HepG2 (cell line): ENCODE results near the gene TF. TPM values are rescaled to one million over a fixed set of nuclear protein-coding genes. Genes with fewer than 3 reads are reported as not detected.

Source experiments
- FOXA1 ChIP-seq, 2 experiments: fragments of 450-650 bp in 1 of 2; sonication (generic) in 1 of 2; formaldehyde crosslinking in 1 of 2; IDR thresholded peaks; 2 replicates each; pipeline versions ENCODE4 v1.4.0 to v1.6.1; 2016 to 2020; ENCODE audit warnings: missing genetic modification reagents in 1 of 2
- HOXA9 ChIP-seq: sonication (generic); formaldehyde crosslinking; IDR thresholded peaks from 2 replicates; pipeline ENCODE4 v1.8.1; 2022; ENCODE audit warnings: missing genetic modification reagents, mild to moderate bottlenecking, moderate library complexity, borderline replicate concordance
- ONECUT2 ChIP-seq: sonication (generic); formaldehyde crosslinking; IDR thresholded peaks from 2 replicates; pipeline ENCODE4 v1.4.0; 2020; ENCODE audit warnings: missing genetic modification reagents
- PREB ChIP-seq: sonication (generic); formaldehyde crosslinking; IDR thresholded peaks from 2 replicates; pipeline ENCODE4 v1.4.0; 2020; ENCODE audit warnings: missing genetic modification reagents
- SIN3A ChIP-seq: IDR thresholded peaks from 2 replicates; pipeline ENCODE4 v1.6.1; 2011; ENCODE audit warnings: low read depth, mild to moderate bottlenecking, control low read depth, low read length, borderline replicate concordance
- SP2 ChIP-seq: sonication (generic); formaldehyde crosslinking; IDR thresholded peaks from 2 replicates; pipeline ENCODE4 v1.5.1; 2020; ENCODE audit warnings: mild to moderate bottlenecking, missing genetic modification reagents
- SSRP1 ChIP-seq: IDR thresholded peaks from 2 replicates; pipeline ENCODE4 v1.6.1; 2016; ENCODE audit warnings: control low read depth
- ZFP91 ChIP-seq: sonication (generic); formaldehyde crosslinking; IDR thresholded peaks from 2 replicates; pipeline ENCODE4 v1.9.0; 2022; ENCODE audit warnings: missing genetic modification reagents, mild to moderate bottlenecking, borderline replicate concordance
- ZNF230 ChIP-seq: sonication (generic); formaldehyde crosslinking; IDR thresholded peaks from 2 replicates; pipeline ENCODE4 v1.4.0; 2020; ENCODE audit warnings: mild to moderate bottlenecking, missing genetic modification reagents
- ZNF382 ChIP-seq: sonication (generic); formaldehyde crosslinking; IDR thresholded peaks from 2 replicates; pipeline ENCODE4 v1.5.0; 2020; ENCODE audit warnings: missing genetic modification reagents, mild to moderate bottlenecking, borderline replicate concordance
- ZNF431 ChIP-seq: sonication (generic); formaldehyde crosslinking; IDR thresholded peaks from 2 replicates; pipeline ENCODE4 v1.9.0; 2022; ENCODE audit warnings: missing genetic modification reagents, low read depth, mild to moderate bottlenecking, borderline replicate concordance
- ZNF549 ChIP-seq: sonication (generic); formaldehyde crosslinking; IDR thresholded peaks from 2 replicates; pipeline ENCODE4 v1.5.0; 2020; ENCODE audit warnings: missing genetic modification reagents
- polyA plus RNA-seq, 8 experiments: library from polyadenylated mRNA; depleted of rRNA in 3 of 8; stranded (reverse) in 7 of 8; unstranded in 1 of 8; fragments of >200 nt; fragmentation: Illumina TruSeq in 4 of 8; extraction: Trizol in 4 of 8; gene quantifications; 2 replicates each; pipeline versions ENCODE4 v1.2.1 to v1.2.3, GENCODE V29; 2011 to 2016; ENCODE audit warnings: low read depth in 4 of 8, missing spikeins in 1 of 8, mixed read lengths in 1 of 8; ENCODE audit not compliant: insufficient read depth in 1 of 8
- total RNA-seq, 5 experiments: library from RNA; depleted of rRNA; stranded (reverse); fragments of >200 nt; fragmentation: Illumina TruSeq; extraction: Trizol; gene quantifications; 2 replicates each; pipeline ENCODE4 v1.2.3, GENCODE V29; 2016; ENCODE audit warnings: low read depth in 1 of 5
- TF ChIP-seq, protein P1 (sequence below): sonication (generic); formaldehyde crosslinking; IDR thresholded peaks from 2 replicates; pipeline ENCODE4 v1.9.0; 2021; ENCODE audit warnings: mild to moderate bottlenecking, missing genetic modification reagents

TF gene
- total and polyA plus RNA-seq, 2 of the 13 experiments (the other 11 are each of a cell fraction or from before 2014, with no cell fraction given), result 10,074 to 11,821 TPM

DNA sequence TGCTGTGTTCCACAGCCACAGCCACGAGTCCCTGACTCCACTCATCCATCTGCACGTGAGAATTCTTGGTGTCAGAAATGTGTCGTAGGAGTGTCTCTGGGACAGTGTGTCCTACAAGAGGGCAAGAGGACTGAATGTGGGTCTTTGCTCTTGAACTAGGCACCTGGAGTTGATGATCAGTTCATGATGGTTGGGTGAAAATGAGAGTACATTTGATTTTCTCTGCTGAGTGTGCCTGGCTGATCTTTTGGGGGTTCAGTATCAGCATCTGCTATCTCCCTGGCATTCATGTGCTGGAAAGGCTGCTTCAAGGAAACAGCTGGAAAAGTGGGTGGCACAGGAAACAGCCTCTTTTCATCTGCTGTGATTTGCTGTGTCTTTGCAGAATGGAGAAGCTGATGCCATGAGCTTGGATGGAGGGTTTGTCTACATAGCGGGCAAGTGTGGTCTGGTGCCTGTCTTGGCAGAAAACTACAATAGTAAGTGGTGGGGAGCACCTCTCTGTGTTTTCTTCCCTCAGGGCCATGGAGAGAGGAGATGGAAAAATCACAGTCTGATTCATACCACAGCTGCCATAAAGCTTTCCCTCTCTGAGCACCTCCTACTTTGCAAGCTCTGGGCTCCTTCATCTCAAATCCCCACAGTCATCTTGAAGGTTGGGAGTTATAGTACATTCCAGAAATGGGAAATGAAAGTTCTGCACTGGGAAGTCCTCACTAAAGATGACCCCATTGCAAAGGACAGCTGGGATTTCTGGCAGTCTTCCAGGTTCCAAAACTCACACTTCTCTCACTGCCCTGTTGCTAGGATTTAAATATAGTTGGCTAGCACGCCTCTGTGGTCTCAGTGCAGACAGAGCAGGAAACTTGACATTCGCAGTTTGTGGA is 17.8 kb downstream of the TF start (continued):
- TF ChIP-seq FOXA1 (IDR thresholded peaks at IDR 0.05) (no peak), FOXA1 (CRISPR knock-in tag; IDR thresholded peaks at IDR 0.05) (no peak), ZNF382 (CRISPR knock-in tag) (no peak), ZNF431 (CRISPR knock-in tag) (no peak), PREB (CRISPR knock-in tag) (no peak), ZNF549 (CRISPR knock-in tag) (no peak), HOXA9 (CRISPR knock-in tag) (no peak), SIN3A (no peak), SSRP1 (no peak), SP2 (CRISPR knock-in tag) (no peak), ZFP91 (CRISPR knock-in tag) (0 out of 2 replicates have a peak, but pooled peaks have one; percentile 15), ONECUT2 (CRISPR knock-in tag) (no peak), ZNF230 (CRISPR knock-in tag) (no peak)
- TF ChIP-seq, protein P1, sequence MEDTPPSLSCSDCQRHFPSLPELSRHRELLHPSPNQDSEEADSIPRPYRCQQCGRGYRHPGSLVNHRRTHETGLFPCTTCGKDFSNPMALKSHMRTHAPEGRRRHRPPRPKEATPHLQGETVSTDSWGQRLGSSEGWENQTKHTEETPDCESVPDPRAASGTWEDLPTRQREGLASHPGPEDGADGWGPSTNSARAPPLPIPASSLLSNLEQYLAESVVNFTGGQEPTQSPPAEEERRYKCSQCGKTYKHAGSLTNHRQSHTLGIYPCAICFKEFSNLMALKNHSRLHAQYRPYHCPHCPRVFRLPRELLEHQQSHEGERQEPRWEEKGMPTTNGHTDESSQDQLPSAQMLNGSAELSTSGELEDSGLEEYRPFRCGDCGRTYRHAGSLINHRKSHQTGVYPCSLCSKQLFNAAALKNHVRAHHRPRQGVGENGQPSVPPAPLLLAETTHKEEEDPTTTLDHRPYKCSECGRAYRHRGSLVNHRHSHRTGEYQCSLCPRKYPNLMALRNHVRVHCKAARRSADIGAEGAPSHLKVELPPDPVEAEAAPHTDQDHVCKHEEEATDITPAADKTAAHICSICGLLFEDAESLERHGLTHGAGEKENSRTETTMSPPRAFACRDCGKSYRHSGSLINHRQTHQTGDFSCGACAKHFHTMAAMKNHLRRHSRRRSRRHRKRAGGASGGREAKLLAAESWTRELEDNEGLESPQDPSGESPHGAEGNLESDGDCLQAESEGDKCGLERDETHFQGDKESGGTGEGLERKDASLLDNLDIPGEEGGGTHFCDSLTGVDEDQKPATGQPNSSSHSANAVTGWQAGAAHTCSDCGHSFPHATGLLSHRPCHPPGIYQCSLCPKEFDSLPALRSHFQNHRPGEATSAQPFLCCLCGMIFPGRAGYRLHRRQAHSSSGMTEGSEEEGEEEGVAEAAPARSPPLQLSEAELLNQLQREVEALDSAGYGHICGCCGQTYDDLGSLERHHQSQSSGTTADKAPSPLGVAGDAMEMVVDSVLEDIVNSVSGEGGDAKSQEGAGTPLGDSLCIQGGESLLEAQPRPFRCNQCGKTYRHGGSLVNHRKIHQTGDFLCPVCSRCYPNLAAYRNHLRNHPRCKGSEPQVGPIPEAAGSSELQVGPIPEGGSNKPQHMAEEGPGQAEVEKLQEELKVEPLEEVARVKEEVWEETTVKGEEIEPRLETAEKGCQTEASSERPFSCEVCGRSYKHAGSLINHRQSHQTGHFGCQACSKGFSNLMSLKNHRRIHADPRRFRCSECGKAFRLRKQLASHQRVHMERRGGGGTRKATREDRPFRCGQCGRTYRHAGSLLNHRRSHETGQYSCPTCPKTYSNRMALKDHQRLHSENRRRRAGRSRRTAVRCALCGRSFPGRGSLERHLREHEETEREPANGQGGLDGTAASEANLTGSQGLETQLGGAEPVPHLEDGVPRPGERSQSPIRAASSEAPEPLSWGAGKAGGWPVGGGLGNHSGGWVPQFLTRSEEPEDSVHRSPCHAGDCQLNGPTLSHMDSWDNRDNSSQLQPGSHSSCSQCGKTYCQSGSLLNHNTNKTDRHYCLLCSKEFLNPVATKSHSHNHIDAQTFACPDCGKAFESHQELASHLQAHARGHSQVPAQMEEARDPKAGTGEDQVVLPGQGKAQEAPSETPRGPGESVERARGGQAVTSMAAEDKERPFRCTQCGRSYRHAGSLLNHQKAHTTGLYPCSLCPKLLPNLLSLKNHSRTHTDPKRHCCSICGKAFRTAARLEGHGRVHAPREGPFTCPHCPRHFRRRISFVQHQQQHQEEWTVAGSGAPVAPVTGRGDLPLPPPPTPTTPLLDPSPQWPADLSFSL (CRISPR knock-in tag), result no peak
